Spinal cord (tissue), 10 donors: ENCODE results near the gene ISYNA1. TPM values are rescaled to one million over a fixed set of nuclear protein-coding genes. Genes with fewer than 3 reads are reported as not detected.

ENCODE experiments used
- DNase-seq, 6 donors: peaks; one replicate each; pipeline versions ENCODE4 v3.0.0 to v3.0.0-alpha.2; 2013 to 2015; ENCODE audit warnings: low spot score in 6 of 6, low read depth in 4 of 6
- H3K27ac ChIP-seq: one replicate; pipeline ENCODE4 v1.5.1; 2013; ENCODE audit warnings: low read depth, low read length, control low read depth
- H3K27me3 ChIP-seq: one replicate; pipeline ENCODE4 v1.6.1; 2013; ENCODE audit warnings: low read length; ENCODE audit not compliant: control insufficient read depth, insufficient read depth
- H3K36me3 ChIP-seq: one replicate; pipeline ENCODE4 v1.6.1; 2013; ENCODE audit warnings: low read length; ENCODE audit not compliant: control insufficient read depth, insufficient read depth
- H3K4me1 ChIP-seq: one replicate; pipeline ENCODE4 v1.6.1; 2013; ENCODE audit warnings: low read length; ENCODE audit not compliant: control insufficient read depth, insufficient read depth
- H3K4me3 ChIP-seq: one replicate; pipeline ENCODE4 v1.5.1; 2013; ENCODE audit warnings: low read depth, low read length, control low read depth
- H3K9me3 ChIP-seq: one replicate; pipeline ENCODE4 v1.6.1; 2013; ENCODE audit warnings: low read length; ENCODE audit not compliant: control insufficient read depth, insufficient read depth
- WGBS: methylation state at CpG from one replicate; pipeline ENCODE4 v1.1.5; 2013; ENCODE audit warnings: missing lambda C conversion rate; ENCODE audit not compliant: insufficient coverage; 5-methylcytosine and 5-hydroxymethylcytosine counted together
- polyA plus RNA-seq, 2 donors: library from polyadenylated mRNA; unstranded; fragments of 120-200 nt; gene quantifications; one replicate each; pipeline ENCODE4 v1.2.1, GENCODE V29; 2013; ENCODE audit not compliant: insufficient read length in 2 of 2
- total RNA-seq, 2 donors: library from RNA; depleted of rRNA in 1 of 2; stranded (reverse); fragments of 120-200 nt in 1 of 2; fragments of >200 nt in 1 of 2; gene quantifications; one replicate each; pipeline versions ENCODE4 v1.2.3 to v1.2.4, GENCODE V29; 2013 to 2014
- donor health status: healthy.

ISYNA1 gene
- total and polyA plus RNA-seq, 4 donors = 51.0 to 180 (median 113) TPM

DNA sequence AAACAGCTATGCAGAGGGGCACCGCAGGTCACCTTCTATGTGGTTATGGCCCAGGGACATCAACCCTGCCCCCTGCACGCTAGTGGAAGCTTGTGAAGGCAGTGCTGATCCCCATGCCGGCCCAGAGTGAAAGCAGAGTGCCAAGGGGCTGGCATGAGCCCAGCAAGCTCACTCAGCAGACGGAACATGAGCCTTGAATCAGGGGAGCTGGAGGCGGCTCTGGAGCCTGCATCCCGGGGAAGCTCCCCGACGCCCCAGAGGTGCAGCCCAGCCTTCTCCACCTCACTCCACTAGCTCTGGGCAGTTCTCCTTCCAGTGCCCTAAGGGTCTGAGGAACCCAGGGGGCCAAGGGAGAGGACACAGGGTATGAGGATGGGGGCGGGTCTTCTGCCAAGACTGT lies 19.0 kb upstream of the ISYNA1 start:
- 62% methylated on average over 7 of the region's 9 CpGs for whole genome bisulfite sequencing
- Histone ChIP-seq H3K9me3 (no peaks in the 10 kb centered on the region), H3K36me3 (peaks cover 72% of the 10 kb centered on the region), H3K4me3 (no peak overlapping the region), H3K4me1 (peaks cover 35% of the 10 kb centered on the region), H3K27me3 (no peaks in the 10 kb centered on the region), H3K27ac (no peak overlapping the region)
- DNase-seq = peak in 1 of 6 donors; percentile 82

DNA sequence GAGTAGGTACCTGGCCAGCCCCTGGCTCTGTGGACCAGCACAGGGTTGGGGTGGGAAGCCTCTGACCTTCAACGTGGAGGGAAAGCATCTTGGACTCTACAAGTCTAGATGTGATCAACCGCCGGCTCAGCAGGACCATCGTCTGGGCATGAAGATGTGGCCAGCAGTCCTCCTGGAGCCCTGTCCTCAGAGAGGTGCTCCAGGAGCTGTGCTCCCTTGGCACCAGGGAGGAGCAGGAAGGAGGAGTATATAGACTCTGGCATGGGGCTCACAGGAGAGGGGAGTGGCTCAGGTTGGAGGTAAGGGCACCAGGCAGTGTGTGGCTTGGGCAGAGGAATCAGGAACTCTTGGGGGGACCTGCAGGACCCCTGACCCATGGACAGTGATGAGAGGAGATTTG lies 18.3 kb upstream of the ISYNA1 start:
- Histone ChIP-seq H3K27me3 (no peaks in the 10 kb centered on the region), H3K36me3 (peaks cover 71% of the 10 kb centered on the region), H3K4me1 (peaks cover 35% of the 10 kb centered on the region), H3K27ac (no peak overlapping the region), H3K9me3 (no peaks in the 10 kb centered on the region), H3K4me3 (no peak overlapping the region)
- WGBS = 93% methylated on average over 4 of the region's 4 CpGs
- DNase-seq = no peak

DNA sequence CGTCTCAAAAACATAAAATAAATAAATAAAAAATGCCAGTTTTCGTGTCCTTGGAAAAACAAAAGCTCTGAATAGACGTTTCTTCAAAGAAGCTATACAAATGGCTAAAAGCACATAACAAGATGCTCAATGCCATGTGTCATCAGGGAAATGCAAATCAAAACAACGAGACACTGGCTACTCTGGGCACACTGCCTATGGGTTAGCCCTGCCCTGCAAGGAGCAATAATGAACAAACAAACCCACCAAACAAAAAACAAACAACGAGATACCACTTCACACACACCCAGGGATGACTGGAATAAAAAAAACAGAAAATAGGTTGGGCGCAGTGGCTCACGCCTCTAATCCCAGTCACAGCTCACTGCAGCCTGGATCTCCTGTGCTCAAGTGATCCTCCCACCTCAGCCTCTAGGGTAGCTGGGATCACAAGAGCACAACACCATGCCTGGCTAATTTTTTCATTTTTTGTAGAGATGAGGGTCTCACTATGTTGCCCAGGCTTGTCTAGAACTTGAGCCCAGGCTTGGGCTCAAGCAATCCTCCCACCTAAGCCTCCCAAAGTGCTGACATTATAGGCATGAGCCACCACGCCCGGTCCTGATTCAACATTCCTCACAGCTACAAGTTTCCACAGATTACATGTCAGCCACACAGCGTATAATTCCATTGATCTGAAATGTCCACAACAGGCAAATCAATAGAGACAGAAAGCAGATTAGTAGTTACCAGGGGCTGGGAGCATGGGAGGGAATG lies 15.5 kb upstream of the ISYNA1 start:
- H3K27ac ChIP-seq = no peak overlapping the region
- WGBS = 79% methylated on average over 7 of the region's 10 CpGs
- H3K4me1 ChIP-seq = peaks cover 28% of the 10 kb centered on the region
- no peaks in the 10 kb centered on the region for H3K27me3 ChIP-seq
- no peak for DNase-seq
- peaks cover 73% of the 10 kb centered on the region for H3K36me3 ChIP-seq
- no peaks in the 10 kb centered on the region for H3K9me3 ChIP-seq
- H3K4me3 ChIP-seq = no peak overlapping the region

GRCh38 chr19:18452386-18452785 lies 14.5 kb upstream of the ISYNA1 start:
- 75% methylated on average over 3 of the region's 3 CpGs for WGBS
- H3K27me3 ChIP-seq = no peaks in the 10 kb centered on the region
- peaks cover 73% of the 10 kb centered on the region for H3K36me3 ChIP-seq

GRCh38 chr19:18450931-18451836 lies 13.3 kb upstream of the ISYNA1 start:
- no peaks in the 10 kb centered on the region for H3K27me3 ChIP-seq
- H3K4me3 ChIP-seq = no peak overlapping the region
- H3K4me1 ChIP-seq = peaks cover 8% of the 10 kb centered on the region
- H3K27ac ChIP-seq = no peak overlapping the region
- whole genome bisulfite sequencing = 46% methylated on average over 22 of the region's 26 CpGs
- H3K36me3 ChIP-seq = peaks cover 73% of the 10 kb centered on the region
- H3K9me3 ChIP-seq = no peaks in the 10 kb centered on the region
- peak in 2 of 6 donors; percentile 81 to 85 for DNase-seq

More at GRCh38 chr19:18452386-18452785, 14.5 kb upstream of the ISYNA1 start:
- peaks cover 20% of the 10 kb centered on the region for H3K4me1 ChIP-seq
- H3K4me3 ChIP-seq = no peak overlapping the region
- no peak overlapping the region for H3K27ac ChIP-seq
- DNase-seq = no peak
- H3K9me3 ChIP-seq = no peaks in the 10 kb centered on the region

DNA sequence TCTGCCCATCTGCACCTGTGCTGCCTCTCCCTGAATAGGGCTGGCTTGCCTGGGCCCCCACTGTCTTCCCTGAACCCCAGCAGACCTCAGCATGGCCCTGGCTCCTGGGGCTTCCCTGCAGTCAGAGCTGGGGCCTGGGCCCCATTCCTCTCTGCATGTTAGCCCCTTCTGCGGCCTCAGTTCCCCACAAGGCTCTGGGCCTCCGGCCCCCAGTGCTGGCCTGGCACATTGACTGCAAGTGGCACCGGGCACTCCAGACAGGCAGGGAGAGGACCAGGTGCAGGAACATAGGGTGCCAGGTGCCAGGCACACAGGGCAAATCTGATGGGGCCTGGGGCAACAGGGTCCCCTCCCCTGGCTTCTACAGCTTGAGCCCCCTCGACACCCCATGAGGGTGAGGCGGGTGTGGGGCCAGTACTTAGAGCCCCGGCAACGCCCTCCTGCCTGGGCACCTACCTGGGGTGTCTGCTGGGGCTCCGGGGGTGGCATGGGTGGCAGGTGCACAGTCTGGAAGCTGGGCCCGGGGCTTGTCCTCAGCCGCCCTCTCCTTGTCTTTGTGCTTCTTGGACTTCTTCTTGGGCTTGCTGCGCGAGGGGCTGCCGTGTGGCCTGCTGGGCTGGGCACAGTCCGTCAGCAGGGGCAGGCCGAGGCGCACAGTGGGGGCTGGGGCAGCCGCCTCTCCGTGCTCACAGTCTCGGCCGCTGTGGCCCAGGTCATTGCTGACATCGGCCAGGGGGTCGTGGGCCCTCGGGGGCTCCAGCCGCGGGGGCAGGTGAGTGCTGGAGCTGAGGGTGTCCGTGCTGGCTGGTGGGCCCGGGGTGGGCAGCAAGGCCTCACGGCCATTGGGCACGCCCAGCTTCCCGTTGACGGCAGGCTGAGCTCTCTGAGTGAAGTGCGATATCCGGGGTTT lies 12.3 kb upstream of the ISYNA1 start:
- 80% methylated on average over 33 of the region's 33 CpGs for WGBS
- Histone ChIP-seq H3K4me1 (peaks cover 7% of the 10 kb centered on the region), H3K27me3 (no peaks in the 10 kb centered on the region), H3K27ac (no peak overlapping the region), H3K36me3 (peaks cover 73% of the 10 kb centered on the region), H3K9me3 (no peaks in the 10 kb centered on the region), H3K4me3 (no peak overlapping the region)
- DNase-seq = no peak

GRCh38 chr19:18449552-18449951 lies 11.6 kb upstream of the ISYNA1 start:
- Histone ChIP-seq H3K36me3 (peaks cover 80% of the 10 kb centered on the region), H3K27ac (no peak overlapping the region), H3K9me3 (no peaks in the 10 kb centered on the region), H3K4me1 (peaks cover 7% of the 10 kb centered on the region), H3K4me3 (no peak overlapping the region), H3K27me3 (no peaks in the 10 kb centered on the region)
- DNase-seq = no peak
- 97% methylated on average over 14 of the region's 14 CpGs for WGBS

GRCh38 chr19:18446811-18447359 lies 9.0 kb upstream of the ISYNA1 start:
- no peaks in the 10 kb centered on the region for H3K9me3 ChIP-seq
- H3K4me1 ChIP-seq = peaks cover 7% of the 10 kb centered on the region
- no peaks in the 10 kb centered on the region for H3K27me3 ChIP-seq
- 83% methylated on average over 12 of the region's 12 CpGs for WGBS
- no peak overlapping the region for H3K27ac ChIP-seq
- DNase-seq = no peak
- H3K36me3 ChIP-seq = peaks cover 93% of the 10 kb centered on the region
- H3K4me3 ChIP-seq = no peak overlapping the region
